Stimulated activated CD4-positive, alpha-beta T cell treated with anti-CD3 and anti-CD28 coated beads, Interleukin-2, amount 100 ng/mL, for 48 hours (primary cell): Measurements from ENCODE around the gene IL15.
"Not testable (repeated sequence)": the region's sequence is repeated elsewhere in the genome, so short reads cannot be mapped to it uniquely, and the experiment has no call there.

Experiments used
- DNase-seq, 2 donors: peaks; one replicate each; pipeline ENCODE4 v3.0.0-alpha.2; 2020

IL15 gene

DNA sequence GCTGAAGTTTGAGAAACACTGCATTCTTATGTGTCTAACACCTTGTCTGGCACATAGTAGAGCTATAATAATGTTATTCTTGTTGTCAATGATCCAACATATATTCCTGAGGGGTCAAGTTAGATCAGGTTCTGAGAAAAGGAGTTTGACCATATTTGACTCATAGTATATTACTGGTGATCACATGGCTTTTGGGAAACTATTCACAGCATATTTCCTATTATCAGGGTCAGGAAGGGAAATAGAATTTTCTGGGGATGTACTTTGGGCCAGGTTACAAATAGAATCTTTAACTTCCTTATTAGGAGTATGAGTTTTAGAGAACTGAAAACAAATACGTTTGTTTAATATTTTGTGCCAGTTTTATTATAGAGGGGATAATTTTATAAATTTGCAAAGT, 11.6 kb downstream of the IL15 start:
- DNase-seq, result no peak

DNA sequence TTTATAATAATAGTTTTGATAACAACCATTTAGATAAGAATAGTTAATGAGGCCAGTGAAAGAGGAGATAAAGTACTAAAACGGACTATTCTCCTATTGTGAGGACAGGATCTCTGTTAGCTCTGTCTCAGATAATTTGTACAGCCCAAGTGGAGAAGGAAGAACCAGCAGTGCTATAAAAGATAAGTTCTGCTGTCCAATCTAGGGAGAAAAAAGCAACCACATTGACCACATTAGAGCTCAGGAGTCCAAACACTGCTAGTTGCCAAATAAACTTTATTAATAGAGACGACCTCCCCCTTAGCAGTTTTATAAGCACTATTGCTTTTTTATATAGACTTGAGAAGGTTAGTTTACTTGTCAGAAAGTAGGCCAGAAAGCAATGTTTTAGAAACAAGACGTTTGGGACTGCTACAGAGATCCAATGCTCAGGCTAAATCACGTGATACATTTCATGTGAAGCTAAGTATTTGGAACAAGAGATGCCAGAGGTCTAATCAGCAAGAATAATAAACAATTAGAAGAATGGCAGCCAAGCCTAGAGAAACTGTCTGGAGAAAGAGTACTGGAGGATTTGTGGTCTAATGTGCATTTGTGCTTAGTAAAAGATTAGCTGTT, 15.9 kb downstream of the IL15 start:
- no peak for DNase-seq

DNA sequence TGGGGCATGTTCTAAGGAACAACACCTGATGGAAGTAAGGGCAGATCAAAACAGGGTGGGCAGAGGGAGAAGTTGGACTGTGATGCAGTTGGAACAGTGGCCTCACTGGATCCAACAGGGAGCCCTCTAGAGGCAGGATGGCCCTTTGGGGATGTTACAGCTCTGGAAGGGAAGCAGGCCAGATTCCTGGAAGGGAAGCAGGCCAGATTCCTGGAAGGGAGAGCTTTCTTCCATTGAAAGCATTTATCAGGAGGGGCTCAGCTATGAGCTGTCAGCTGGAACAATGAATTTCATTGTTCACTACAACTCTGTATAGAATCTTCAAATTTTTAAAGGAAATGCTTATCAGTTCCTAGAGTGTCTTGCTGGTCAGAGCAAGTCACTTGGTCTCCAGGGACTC, 17.7 kb downstream of the IL15 start:
- no peak for DNase-seq

DNA sequence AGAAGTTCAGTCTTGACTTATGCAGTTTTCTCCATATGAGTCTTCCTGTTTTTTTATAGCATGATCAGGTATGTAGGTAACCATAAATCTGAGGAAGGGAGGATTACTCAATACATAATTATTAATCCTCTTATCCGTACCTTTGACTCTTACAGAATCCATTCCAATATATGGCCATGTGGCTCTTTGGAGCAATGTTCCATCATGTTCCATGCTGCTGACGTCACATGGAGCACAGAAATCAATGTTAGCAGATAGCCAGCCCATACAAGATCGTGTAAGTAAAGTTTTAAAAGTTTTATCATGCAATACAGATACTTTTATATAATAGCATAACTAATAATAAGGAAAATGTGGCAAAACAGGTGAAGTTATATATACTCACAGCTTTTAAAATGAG, 19.6 kb downstream of the IL15 start:
- no peak for DNase-seq

DNA sequence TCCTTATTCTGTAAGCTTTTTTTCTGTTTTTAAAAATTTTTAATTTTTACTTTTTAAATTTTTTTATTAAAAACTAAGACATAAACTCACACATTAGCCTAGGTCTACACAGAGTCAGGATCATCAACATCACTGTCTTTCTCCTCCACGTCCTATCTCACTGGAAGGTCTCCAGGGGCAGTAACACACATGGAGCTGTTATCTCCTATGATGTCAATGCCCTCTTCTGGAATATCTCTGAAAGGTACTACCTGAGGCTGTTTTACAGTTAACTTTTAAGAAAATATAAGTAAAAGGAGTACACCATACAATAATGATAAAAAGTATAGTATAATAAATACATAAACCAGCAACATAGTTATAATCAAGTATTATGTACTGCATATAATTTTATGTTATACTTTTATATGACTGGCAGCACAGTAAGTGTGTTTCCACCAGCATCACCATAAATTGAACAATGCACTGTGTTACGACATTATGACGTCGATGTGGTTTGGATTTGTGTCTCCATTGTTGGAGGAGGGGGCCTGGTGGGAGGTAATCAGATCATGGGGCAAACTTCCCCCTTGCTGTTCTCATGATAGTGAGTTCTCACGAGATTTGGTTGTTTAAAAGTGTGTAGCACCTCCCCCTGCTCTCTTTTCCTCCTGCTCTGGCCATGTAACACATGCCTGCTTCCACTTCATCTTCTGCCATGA, 21.3 kb downstream of the IL15 start:
- DNase-seq, result no peak

DNA sequence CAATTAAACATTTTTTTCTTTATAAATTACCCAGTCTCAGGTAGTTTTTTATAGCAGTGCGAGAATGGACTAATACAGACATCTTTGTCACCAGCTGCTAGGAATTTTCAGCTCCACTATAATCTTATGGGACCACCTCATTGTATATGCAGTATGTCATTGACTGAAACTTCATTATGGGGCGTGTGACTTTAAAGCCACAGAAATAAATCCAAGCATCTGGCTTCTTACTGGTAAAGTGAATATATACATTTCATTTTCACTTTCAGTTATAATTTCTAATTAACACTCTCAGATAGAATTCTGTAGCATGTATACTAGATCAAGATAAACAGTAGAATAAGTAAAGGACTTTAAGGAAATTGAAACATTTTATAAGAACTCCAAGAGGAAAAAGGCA, 21.9 kb downstream of the IL15 start:
- no peak for DNase-seq

DNA sequence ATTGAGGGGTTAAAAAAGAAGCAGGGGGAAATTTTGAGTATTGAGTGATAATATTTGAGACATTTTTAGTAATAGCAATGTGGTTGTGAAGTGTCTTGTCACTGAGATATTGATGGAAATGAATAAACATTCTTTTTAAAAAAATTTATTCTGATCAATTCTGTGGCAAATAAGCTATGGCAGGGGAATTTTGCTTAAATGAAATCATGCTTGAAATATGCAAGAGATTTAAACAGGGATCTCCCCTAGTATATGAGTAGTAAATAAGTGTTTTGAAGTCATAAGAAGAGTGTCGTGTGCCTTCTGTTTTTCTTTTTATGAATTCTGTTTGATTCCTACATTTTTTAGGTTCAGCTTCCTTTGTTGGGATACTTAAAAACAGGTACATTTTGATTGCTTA, 23.2 kb downstream of the IL15 start:
- DNase-seq, result no peak

DNA sequence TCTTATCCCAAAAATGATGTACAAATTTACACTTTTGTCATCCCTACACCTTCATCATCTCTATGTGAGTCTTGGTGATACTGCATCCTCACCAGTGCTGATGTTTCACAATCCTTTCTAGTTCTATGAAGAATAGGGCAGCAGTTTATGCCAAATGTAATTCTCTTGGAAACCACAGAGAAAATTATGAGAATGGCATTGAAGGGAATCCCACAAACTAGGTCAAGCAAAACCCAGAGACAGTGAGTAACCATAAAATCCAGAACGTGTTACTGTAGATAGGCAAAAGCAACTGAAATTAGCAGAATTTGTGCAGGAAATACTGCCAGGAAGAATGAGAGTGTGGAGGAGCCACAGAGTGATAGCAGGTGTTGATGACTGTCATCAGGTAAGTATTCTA, 24.5 kb downstream of the IL15 start:
- DNase-seq, result no peak

DNA sequence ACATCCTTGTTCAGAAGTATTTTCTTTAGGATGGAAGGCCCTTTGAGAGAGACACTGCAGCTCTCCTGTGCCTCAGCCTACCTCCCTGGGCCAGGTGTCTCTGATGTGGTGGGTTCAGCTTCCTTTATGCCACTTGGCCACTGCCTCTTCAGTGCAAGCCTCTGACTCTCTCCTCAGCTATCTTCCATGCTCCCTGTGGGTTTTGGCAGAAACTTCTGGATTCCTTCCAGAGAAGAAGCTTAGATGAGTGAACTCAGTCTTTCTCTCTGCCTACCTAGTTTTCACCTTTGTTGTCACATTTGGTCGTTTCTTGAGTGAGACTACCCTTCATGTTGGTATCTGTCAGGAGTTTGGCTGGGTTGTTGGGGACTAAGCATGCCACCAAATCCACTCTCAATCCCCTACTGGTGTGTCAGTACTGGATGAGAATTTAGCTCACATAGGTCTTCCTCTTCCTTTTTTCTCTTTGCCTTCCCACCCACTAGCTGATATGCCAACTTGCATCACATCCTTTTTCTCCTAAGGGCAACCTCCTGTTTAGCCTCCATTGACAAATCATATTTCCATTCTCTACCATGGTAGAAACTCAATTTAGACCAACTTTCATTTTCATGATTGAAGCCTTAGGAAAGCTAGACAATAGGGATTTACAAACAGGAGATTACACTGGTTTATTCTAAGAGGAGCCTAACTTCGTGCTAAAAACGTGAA, 32.0 kb downstream of the IL15 start:
- DNase-seq, result no peak

DNA sequence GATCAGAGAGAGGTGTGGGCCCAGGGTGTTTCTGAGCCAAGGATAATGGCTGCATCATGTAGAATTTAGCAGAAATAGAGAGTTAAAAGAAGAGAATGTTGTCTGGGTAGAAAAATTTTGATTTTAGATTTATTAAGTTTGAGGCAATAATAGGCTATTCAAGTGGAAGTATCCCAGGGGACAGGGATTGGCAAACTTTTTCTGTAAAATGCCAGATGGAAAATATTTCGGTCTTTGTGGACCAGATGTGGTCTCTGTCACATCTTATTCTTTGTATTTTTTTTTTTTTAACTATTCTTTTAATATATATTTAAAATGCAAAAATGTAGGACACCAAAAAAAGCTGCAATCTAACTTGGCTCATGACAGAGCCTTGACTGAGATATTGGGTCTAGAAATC, 33.1 kb downstream of the IL15 start:
- no peak for DNase-seq

DNA sequence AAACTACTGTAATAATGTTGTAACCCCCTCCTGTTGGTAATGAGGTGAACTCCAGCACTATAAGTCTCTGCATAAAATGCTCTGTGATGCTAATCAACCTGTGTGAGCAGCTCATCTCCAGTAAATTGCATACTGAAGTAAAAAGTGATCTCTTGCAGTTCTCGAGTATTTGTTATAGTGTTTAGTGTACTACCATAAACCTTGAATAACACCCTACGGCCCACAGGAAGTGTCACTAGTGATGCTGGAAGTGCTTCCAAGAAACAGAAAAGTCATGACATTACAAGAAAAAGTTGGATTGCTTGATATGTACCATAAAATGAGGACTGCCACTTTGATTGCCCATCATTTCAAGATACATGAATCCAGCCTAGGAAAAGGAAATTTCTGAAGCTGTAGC, 39.0 kb downstream of the IL15 start:
- DNase-seq, result no peak

DNA sequence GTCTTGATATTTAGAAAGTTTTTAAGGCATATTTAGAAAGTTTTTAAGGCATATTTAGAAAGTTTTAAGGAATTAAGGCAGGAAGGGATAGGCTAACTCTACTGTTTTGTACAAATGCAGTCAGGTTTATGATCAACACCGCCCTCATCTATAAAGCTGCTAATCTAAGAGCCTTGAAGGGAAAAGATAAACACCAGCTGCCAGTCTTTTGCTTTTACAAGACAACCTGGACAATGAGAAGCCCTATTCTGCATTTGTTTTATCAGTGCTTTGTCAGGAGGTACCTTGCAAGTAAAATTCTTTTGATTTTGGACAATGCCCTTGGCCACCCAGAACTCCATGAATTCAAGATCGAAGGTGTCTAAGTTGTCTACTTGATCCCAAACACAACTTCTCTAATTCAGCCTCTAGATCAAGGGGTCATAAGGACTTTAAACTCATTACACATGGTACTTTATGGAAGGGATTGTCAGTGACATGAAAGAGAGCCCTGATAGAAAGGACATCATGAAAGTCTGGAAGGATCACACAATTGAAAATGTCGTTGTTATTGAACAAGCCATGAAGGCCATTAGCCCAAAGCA, 39.8 kb downstream of the IL15 start:
- DNase-seq, result no peak

DNA sequence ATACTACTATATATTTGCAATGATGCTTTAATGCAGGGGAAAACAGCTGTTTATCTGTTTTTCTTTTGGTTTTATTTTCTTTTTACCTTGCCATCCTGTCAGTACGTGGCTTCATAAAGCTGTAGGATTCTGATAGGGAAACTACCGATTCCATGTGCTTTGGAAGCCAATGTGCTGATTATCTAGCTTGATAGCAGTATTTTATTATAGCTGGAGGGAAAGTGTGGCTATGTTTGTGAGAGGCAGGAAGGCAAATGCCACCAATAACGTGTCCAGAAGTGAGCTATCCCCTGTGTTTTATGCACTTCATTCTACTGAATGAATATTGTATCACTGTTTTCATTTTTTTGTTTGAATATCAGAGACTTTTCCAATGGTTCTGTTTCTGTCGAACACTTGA, 43.7 kb downstream of the IL15 start:
- no peak for DNase-seq

DNA sequence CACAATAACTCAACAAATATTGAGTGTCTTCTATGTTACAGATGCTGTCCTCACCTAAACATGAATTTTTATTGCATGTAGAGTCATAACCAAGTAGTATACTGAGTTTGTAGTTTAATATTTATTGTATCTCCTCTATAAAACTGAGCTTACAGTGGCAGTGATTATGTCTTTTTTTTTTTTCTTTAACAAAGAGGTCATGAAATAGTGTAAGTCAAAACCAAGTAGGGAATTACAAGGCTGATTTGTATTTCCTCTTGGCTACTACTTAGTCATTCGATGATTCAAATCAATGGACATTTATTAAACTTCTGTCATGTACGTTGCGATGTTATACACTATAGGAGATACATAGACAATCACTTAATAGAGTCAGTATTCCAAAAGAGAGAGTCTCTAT, 48.4 kb downstream of the IL15 start:
- no peak for DNase-seq

DNA sequence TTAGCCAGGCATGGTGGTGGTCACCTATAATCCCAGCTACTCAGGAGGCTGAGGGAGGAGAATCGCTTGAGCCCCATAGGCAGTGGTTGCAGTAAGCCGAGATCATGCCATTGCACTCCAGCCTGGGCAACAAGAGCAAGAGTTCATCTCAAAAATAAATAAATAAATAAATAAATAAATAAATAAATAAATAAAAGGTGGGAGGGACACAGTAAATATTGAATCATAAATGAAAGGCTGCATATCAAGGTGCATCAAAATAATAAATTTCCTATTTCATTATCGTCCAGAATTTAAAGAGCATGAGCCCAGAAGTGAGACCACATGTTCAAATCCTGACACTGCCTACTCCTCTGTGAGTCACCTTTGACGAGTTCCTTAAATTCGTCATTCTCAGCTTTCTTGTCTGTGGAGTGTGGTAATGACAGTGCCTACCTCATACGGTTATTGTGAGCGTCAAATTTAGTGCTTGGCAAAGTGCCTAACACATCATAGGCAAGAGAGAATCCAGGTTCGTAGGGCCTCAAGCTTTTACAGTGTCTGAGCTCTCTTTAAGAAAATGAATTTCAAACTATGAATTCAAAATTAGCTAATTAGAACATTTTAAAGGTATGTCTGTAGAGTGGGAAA, 49.9 kb downstream of the IL15 start:
- DNase-seq, result no peak

DNA sequence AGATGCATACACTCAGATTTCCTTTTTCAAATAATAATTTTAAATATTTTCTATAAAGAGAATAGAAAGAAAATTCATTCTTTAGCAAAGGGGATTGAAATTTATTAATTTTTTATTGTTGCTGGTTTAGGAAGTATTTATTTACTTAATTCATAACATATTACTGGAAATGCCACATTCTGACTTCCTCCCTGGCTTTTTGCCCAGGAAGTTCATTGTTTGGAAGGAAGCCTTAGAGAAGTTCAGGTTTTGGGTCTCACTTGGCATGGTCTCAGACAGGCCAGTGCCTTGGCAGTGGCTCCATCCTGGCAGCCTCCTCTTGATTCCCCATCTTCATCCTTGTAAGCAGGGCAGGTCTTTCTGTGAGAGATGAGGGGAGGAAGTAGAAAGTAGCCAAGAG, 50.5 kb downstream of the IL15 start:
- no peak for DNase-seq

DNA sequence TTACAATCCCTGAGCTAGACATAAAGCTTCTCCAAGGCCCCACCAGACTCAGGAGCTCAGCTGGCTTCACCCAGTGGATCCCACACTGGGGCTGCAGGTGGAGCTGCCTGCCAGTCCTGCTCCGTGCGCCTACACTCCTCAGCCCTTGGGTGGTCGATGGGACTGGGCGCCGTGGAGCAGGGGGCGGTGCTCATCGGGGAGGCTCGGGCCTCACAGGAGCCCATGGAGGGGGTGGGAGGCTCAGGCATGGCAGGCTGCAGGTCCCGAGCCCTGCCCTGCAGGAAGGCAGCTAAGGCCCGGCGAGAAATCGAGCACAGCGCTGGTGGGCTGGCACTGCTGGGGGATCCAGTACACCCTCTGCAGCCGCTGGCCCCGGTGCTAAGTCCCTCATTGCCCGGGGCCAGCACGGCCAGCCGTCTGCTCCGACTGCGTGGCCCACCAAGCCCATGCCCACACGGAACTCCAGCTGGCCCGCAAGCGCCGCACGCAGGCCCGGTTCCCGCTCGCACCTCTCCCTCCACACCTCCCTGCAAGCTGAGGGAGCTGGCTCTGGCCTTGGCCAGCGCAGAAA, 53.4 kb downstream of the IL15 start:
- not testable (repeated sequence) for DNase-seq

DNA sequence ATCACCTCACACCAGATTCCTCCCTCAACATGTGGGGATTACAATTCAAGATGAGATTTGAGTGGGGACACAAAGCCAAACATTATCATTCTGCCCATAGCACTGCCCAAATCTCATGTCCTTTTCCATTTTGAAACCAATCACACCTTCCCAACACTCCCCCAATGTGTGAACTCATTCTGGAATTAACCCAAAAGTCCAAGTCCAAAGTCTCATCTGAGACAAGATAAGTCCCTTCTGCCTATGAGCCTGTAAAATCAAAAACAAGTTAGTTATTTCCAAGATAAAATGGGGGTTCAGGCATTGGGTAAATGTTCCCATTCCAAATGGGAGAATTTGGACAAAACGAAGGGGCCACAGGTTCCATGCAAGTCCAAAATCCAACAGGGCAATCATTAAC, 54.9 kb downstream of the IL15 start:
- DNase-seq, result not testable (repeated sequence)

DNA sequence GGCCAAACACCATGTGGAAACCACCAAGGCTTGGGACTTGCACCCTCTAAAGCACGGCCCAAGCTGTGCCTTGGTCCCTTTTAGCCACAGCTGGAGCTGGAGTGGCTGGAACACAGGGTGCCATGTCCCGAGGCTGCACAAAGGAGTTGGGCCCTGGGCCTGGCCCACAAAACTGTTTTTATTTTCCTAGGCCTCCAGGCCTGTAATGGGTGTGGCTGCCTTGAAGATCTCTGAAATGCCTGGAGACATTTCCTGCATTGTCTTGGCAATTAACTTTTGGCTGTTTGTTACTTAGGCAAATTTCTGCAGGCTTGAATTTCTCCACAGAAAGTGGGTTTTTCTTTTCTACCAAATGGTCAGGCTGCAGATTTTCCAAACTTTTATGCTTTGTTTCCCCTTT, 55.7 kb downstream of the IL15 start:
- DNase-seq, result no peak

DNA sequence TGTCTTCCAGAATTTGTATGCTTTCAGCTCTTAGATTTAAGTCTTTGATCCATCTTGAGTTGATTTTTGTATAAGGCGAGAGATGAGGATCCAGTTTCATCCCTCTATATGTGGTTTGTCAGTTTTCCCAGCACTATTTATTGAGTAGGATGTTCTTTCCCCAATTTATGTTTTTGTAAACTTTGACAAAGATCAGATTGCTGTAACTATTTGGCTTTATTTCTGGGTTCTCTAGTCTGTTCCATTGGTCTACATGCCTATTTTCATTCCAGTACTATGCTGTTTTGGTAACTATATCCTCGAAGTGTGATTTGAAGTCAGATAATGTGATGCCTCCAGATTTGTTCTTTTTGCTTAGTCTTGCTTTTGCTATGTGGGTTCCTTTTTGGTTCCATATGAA, 60.7 kb downstream of the IL15 start:
- no peak for DNase-seq

DNA sequence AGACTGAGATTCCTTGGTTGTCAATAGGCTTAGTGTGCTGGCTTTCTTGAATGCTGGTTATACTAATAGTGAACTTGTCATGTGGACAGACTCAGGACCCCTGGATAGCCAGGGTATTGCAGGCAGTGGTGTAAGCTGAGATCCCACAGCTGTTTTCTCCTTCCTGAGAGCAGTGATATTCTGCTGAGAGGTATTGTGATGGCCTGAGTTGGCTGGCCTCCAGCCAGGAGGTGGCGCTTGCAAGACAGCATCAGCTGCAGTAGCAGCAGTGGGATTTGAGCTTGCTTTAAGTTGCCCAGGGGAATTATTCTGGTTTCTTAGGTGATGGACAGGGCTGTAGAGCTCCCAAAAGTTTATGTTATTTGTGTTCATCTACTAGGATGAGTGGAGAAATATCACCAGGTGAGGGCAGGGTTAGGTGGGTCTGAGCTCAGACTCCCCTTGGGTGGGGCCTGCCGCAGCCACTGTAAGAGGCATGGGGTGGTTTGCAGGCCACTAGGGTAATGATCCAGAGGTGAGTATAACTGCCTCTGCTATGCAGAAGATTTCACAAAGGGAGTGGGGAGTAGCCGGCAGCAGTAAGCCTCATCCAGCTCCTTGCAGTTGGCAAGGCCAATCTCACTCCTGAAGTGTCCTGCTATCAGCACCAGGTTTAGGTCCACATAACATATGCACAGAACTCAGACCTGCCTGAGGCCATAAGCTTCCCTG, 66.2 kb downstream of the IL15 start:
- no peak for DNase-seq

DNA sequence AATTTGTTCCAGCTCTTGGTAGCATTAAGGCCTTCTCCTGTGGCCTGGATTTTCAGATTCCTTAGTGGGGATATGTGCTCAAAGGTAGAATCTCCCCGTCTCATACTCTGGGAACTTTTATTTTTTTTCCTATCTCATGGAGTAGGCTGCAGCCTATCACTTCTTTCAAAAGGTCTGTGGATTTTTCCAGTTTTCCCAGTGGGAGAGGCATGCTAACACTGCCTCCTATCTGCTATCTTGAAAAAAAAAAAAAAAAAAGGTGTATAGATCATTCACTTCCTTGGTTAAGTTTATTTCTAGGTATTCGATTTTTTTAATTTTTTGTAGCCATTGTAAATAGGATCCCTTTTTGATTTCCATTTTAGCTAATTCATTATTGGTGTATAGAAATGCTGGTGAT, 67.1 kb downstream of the IL15 start:
- DNase-seq, result no peak
